ENCODE measurements around the gene OTUD1. TPM values are rescaled to one million over a fixed set of nuclear protein-coding genes. Genes with fewer than 3 reads are reported as not detected.

The OTUD1 gene
- total and polyA plus RNA-seq, 2 of the 4 experiments (the other 2 are of a cell fraction): 1.3 to 1.4 TPM

- no CpG with 5 or more reads among the region's 4 CpGs for WGBS, 2 experiments (ENCODE audit: extremely low coverage in 2 of 2, insufficient read length in 1 of 2)
- no peak overlapping the region for H4K5ac ChIP-seq (ENCODE audit: low read depth, low read length)
- ChIA-PET CTCF (no interaction called here), POLR2A (ENCODE audit: unreplicated experiment) (no interaction called here)
- no peak overlapping the region for H4K8ac ChIP-seq (ENCODE audit: low read depth in 2 of 2, low read length in 2 of 2)
- peaks cover 12% of the 10 kb centered on the region; the same call in 1 of the 2 replicates for H4K20me1 ChIP-seq (ENCODE audit: insufficient read depth, low read length)
- in situ Hi-C loops (cut with MboI; ENCODE audit: low sequenced_read_pairs) (no loop called here), intact Hi-C loops (cut with micrococcal nuclease) (no loop called here), dilution Hi-C loops (cut with HindIII; ENCODE audit: low sequenced_read_pairs, unreplicated experiment) (no loop called here)
- H3K9me3 ChIP-seq (ENCODE audit: control insufficient read depth, insufficient read depth, low read length): no peaks in the 10 kb centered on the region
- no peak overlapping the region for H2AFZ ChIP-seq (replicated peaks; ENCODE audit: low read length, poor library complexity)
- ATAC-seq (ENCODE audit: low read depth) (no peak), DNase-seq (no peak)
- H3K27me3 ChIP-seq (ENCODE audit: control insufficient read depth, insufficient read depth, low read length): no peaks in the 10 kb centered on the region
- no peak overlapping the region for H2BK15ac ChIP-seq (ENCODE audit: low read depth, low read length)
- H3K4ac ChIP-seq (ENCODE audit: low read depth, low read length): no peak overlapping the region
- no peak overlapping the region for H3K9ac ChIP-seq (ENCODE audit: low read depth, low read length)
- H2BK5ac ChIP-seq (ENCODE audit: low read depth, low read length, poor library complexity, severe bottlenecking): no peak overlapping the region
- H2AK9ac ChIP-seq (replicated peaks; ENCODE audit: low read depth, low read length, poor library complexity): no peak overlapping the region
- peaks cover 7 to 18% of the 10 kb centered on the region in 2 experiments; a peak in 3 of 4 replicates for H3K79me1 ChIP-seq (ENCODE audit: low read depth in 1 of 2, low read length in 2 of 2)
- no peak overlapping the region for H3K56ac ChIP-seq (ENCODE audit: extremely low read depth, insufficient read depth, low read length)
- no peak overlapping the region for H3K14ac ChIP-seq (replicated peaks; ENCODE audit: low read depth, low read length)
- H3K4me3 ChIP-seq (ENCODE audit: insufficient read depth, low read depth, low read length): no peak overlapping the region
- no peak for TF ChIP-seq CEBPB (IDR thresholded peaks at IDR 0.05; ENCODE audit: low read depth, low read length)
- no peak for TF ChIP-seq USF2 (IDR thresholded peaks at IDR 0.05; ENCODE audit: low read depth, low read length)
- no peak for TF ChIP-seq RAD21 (IDR thresholded peaks at IDR 0.05; ENCODE audit: low read length)
- TF ChIP-seq MAZ (IDR thresholded peaks at IDR 0.05; ENCODE audit: borderline replicate concordance, low read depth, low read length): no peak
- no peak for TF ChIP-seq FOS (IDR thresholded peaks at IDR 0.05; ENCODE audit: low read depth, low read length)
- TF ChIP-seq NFE2L2 (IDR thresholded peaks at IDR 0.05; ENCODE audit: low read depth, low read length): no peak
- TF ChIP-seq BHLHE40 (IDR thresholded peaks at IDR 0.05; ENCODE audit: low read depth, low read length): no peak
- TF ChIP-seq RFX5 (IDR thresholded peaks at IDR 0.05; ENCODE audit: low read depth, low read length): no peak
- H2BK120ac ChIP-seq (ENCODE audit: low read depth, low read length): no peak overlapping the region
- no peak overlapping the region for H3K4me2 ChIP-seq (ENCODE audit: low read depth, low read length)
- no peak overlapping the region for H3K23ac ChIP-seq (ENCODE audit: low read depth, low read length)
- no peaks in the 10 kb centered on the region for H3K9me1 ChIP-seq (ENCODE audit: insufficient read depth, low read length)
- BruUV-seq (replicated peaks): no TSS peak
- no peaks in the 10 kb centered on the region for H3K36me3 ChIP-seq (ENCODE audit: control insufficient read depth, insufficient read depth, low read length)
- H3K18ac ChIP-seq (ENCODE audit: low read depth, low read length): no peak overlapping the region
- no peak overlapping the region for H2BK20ac ChIP-seq (ENCODE audit: low read depth, low read length)
- no peak overlapping the region for H3K27ac ChIP-seq (ENCODE audit: insufficient read depth, low read length)
- no peak overlapping the region for H4K91ac ChIP-seq (ENCODE audit: insufficient read depth, low read depth, low read length)
- no peaks in the 10 kb centered on the region for H3K4me1 ChIP-seq (ENCODE audit: control insufficient read depth, insufficient read depth, low read length)
- H2AK5ac ChIP-seq (ENCODE audit: low read depth, low read length): no peak overlapping the region
Observed at GRCh38 chr10:23436983-23437382, 1.9 kb upstream of the OTUD1 start.

Measured in IMR-90 (cell line).